Upper lobe of left lung (tissue), 6 donors: ENCODE data around the gene FSCB. TPM values are rescaled to one million over a fixed set of nuclear protein-coding genes. Genes with fewer than 3 reads are reported as not detected.

Experiments
- ATAC-seq, 2 donors: fragments of 200-7000 bp; cut with Tn5 transposase; one replicate each; pipeline ENCODE4 v1.9.1; 2022; ENCODE audit warnings: mild to moderate bottlenecking in 2 of 2, moderate library complexity in 2 of 2; ENCODE audit not compliant: low FRiP score in 2 of 2
- DNase-seq, 2 donors: peaks; one replicate each; pipeline ENCODE4 v3.0.0-alpha.2; 2019 to 2020
- H3K27ac ChIP-seq, 4 donors: fragments of 200-600 bp; sonication (generic); one replicate each; pipeline ENCODE4 v1.5.1; 2016 to 2019
- H3K27me3 ChIP-seq, 4 donors: fragments of 200-600 bp; sonication (generic); one replicate each; pipeline ENCODE4 v1.5.1; 2017 to 2019
- H3K36me3 ChIP-seq, 4 donors: fragments of 200-600 bp; sonication (generic); one replicate each; pipeline ENCODE4 v1.5.1; 2016 to 2019
- H3K4me1 ChIP-seq, 4 donors: fragments of 200-600 bp; sonication (generic); one replicate each; pipeline ENCODE4 v1.5.1; 2018 to 2019
- H3K4me3 ChIP-seq, 4 donors: fragments of 200-600 bp; sonication (generic); one replicate each; pipeline ENCODE4 v1.5.1; 2017 to 2019; ENCODE audit warnings: mild to moderate bottlenecking in 2 of 4, moderate library complexity in 1 of 4
- H3K9me3 ChIP-seq, 4 donors: fragments of 200-600 bp; sonication (generic); one replicate each; pipeline ENCODE4 v1.5.1; 2018 to 2019
- EP300 ChIP-seq, 4 donors: sonication (generic); formaldehyde crosslinking; IDR thresholded peaks; one replicate each; pipeline ENCODE4 v1.5.1; 2017; ENCODE audit warnings: antibody characterized with exemption in 4 of 4, control low read depth in 2 of 4
- POLR2A ChIP-seq, 4 donors: fragments of 450-650 bp; IDR thresholded peaks; one replicate each; pipeline ENCODE4 v1.5.1; 2016 to 2017; ENCODE audit warnings: antibody characterized with exemption in 4 of 4, mild to moderate bottlenecking in 2 of 4
- POLR2AphosphoS5 ChIP-seq, 2 donors: sonication (generic); formaldehyde crosslinking; IDR thresholded peaks; one replicate each; pipeline ENCODE4 v1.5.1; 2017; ENCODE audit warnings: antibody characterized with exemption in 2 of 2
- WGBS, 2 donors: methylation state at CpG; one replicate each; pipeline ENCODE4 v1.1.5; 2017 to 2018; 5-methylcytosine and 5-hydroxymethylcytosine counted together
- total RNA-seq, 6 donors: library from RNA; depleted of rRNA in 4 of 6; stranded (reverse); fragments of >200 nt in 4 of 6; gene quantifications; one replicate each; pipeline versions ENCODE4 v1.1.0 to v1.2.1, GENCODE V29; 2016 to 2021
- TF ChIP-seq, protein P1 (sequence below), 6 experiments: fragments of 450-650 bp in 4 of 6; fragments of 200-600 bp in 2 of 6; sonication (generic) in 2 of 6; IDR thresholded peaks; one replicate each; pipeline ENCODE4 v1.5.1; 2016 to 2019; ENCODE audit warnings: antibody characterized with exemption in 6 of 6
- donor health status: DM: no; HTN: no; CAD: no; lungs with moderate emphysema.
- donor health status: DM: no; HTN: yes; CAD: no; lungs with severe emphysema.

The FSCB gene, protein sequence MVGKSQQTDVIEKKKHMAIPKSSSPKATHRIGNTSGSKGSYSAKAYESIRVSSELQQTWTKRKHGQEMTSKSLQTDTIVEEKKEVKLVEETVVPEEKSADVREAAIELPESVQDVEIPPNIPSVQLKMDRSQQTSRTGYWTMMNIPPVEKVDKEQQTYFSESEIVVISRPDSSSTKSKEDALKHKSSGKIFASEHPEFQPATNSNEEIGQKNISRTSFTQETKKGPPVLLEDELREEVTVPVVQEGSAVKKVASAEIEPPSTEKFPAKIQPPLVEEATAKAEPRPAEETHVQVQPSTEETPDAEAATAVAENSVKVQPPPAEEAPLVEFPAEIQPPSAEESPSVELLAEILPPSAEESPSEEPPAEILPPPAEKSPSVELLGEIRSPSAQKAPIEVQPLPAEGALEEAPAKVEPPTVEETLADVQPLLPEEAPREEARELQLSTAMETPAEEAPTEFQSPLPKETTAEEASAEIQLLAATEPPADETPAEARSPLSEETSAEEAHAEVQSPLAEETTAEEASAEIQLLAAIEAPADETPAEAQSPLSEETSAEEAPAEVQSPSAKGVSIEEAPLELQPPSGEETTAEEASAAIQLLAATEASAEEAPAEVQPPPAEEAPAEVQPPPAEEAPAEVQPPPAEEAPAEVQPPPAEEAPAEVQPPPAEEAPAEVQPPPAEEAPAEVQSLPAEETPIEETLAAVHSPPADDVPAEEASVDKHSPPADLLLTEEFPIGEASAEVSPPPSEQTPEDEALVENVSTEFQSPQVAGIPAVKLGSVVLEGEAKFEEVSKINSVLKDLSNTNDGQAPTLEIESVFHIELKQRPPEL
- 1 to 10 TPM in 1 of 6 donors, under 1 TPM in 2, not detected in 3; 0.15 to 2.1 (median 0.29) TPM for total RNA-seq

DNA sequence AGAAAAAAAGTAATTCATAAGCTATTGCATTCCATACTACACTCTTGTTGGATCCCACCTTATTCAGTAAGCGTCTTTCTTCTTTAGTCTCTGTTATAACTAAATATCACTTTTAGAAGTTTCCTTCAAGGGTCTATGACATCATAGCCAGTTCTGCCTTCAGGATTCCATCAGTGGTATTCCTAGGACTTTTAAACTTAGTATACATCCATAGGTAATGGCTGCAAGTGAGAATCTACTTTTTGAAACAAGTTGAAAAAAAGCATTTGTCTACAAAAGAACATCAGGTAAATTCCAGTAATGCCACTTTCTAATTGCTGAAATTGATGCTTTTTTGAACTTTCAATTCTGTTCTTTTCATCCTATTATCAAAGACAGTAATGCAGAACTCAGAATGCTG, at the start of gene FSCB:
Gene FSCB (minus strand): TSS at position 101 of the 400 bp plus-strand sequence. CDS start 296 bp downstream, outside the sequence.
- DNase-seq (no peak), ATAC-seq (no peak)
- no peaks in the 10 kb centered on the region for H3K9me3 ChIP-seq
- TF ChIP-seq POLR2AphosphoS5 (IDR thresholded peaks at IDR 0.05), result no peak
- TF ChIP-seq POLR2A (IDR thresholded peaks at IDR 0.05), result no peak
- no peak for TF ChIP-seq EP300 (IDR thresholded peaks at IDR 0.05)
- TF ChIP-seq, protein P1, sequence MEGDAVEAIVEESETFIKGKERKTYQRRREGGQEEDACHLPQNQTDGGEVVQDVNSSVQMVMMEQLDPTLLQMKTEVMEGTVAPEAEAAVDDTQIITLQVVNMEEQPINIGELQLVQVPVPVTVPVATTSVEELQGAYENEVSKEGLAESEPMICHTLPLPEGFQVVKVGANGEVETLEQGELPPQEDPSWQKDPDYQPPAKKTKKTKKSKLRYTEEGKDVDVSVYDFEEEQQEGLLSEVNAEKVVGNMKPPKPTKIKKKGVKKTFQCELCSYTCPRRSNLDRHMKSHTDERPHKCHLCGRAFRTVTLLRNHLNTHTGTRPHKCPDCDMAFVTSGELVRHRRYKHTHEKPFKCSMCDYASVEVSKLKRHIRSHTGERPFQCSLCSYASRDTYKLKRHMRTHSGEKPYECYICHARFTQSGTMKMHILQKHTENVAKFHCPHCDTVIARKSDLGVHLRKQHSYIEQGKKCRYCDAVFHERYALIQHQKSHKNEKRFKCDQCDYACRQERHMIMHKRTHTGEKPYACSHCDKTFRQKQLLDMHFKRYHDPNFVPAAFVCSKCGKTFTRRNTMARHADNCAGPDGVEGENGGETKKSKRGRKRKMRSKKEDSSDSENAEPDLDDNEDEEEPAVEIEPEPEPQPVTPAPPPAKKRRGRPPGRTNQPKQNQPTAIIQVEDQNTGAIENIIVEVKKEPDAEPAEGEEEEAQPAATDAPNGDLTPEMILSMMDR (IDR thresholded peaks at IDR 0.05), result no peak
- H3K4me1 ChIP-seq, result no peaks in the 10 kb centered on the region
- no peak within 1 kb of the TSS for H3K27ac ChIP-seq
- WGBS, 2 donors, result 96 to 98% methylated on average over 1 of the region's 1 CpG
- no peak within 1 kb of the TSS for H3K4me3 ChIP-seq
- H3K27me3 ChIP-seq, result no peaks in the 10 kb centered on the region
- no peaks in the 10 kb centered on the region for H3K36me3 ChIP-seq

DNA sequence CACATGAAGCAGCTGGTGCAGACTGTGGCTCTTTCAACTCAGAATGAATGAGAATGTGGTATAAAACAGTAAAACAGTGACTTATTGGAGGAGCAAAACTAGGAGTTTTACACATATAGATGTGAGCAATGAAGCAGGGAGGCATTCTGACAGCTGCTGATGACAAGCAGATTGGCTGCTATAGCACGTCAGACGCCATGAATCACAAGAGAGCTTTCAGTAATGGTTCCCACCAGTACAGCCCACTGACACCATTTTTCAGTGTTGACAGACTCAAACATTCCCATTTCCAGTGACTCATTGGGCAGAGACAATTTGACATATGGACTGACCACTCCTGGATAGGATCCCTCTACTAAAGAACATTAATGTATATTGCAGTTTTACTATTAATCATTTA, 24.6 kb upstream of the FSCB start:
- Histone ChIP-seq H3K9me3 (no peaks in the 10 kb centered on the region), H3K4me1 (no peaks in the 10 kb centered on the region), H3K27ac (no peak overlapping the region), H3K27me3 (no peaks in the 10 kb centered on the region), H3K36me3 (no peaks in the 10 kb centered on the region), H3K4me3 (no peak overlapping the region)
- no peak for DNase-seq
- WGBS, 2 donors, result 92 to 93% methylated on average over 2 of the region's 2 CpGs
- no peak for ATAC-seq
- TF ChIP-seq POLR2AphosphoS5 (IDR thresholded peaks at IDR 0.05) (no peak), EP300 (IDR thresholded peaks at IDR 0.05) (no peak), POLR2A (IDR thresholded peaks at IDR 0.05) (no peak)
- TF ChIP-seq, protein P1 (IDR thresholded peaks at IDR 0.05), result no peak

DNA sequence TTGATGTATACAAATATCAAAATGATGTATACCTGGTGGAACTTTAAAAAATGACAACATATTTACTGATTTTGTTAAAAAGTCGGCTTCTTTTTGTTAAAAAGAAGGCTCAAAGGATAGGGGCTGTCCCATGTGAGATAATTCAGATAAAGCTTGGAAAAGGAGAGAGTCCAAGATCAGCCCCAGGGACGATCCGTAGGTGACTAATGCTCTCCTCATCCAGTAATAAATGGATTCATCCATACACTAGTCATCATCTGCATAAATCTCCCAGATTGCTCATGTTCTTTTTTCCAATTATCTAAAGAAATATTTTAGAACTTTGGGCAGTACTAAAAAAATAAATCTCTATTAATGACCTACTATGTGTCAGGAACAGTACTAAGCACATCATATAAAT, 23.4 kb upstream of the FSCB start:
- WGBS, 2 donors, result 86 to 87% methylated on average over 3 of the region's 3 CpGs
- no peak for ATAC-seq
- TF ChIP-seq EP300 (IDR thresholded peaks at IDR 0.05), result no peak
- Histone ChIP-seq H3K27me3 (no peaks in the 10 kb centered on the region), H3K27ac (no peak overlapping the region), H3K4me1 (no peaks in the 10 kb centered on the region), H3K36me3 (no peaks in the 10 kb centered on the region), H3K4me3 (no peak overlapping the region), H3K9me3 (no peaks in the 10 kb centered on the region)
- DNase-seq, result no peak

DNA sequence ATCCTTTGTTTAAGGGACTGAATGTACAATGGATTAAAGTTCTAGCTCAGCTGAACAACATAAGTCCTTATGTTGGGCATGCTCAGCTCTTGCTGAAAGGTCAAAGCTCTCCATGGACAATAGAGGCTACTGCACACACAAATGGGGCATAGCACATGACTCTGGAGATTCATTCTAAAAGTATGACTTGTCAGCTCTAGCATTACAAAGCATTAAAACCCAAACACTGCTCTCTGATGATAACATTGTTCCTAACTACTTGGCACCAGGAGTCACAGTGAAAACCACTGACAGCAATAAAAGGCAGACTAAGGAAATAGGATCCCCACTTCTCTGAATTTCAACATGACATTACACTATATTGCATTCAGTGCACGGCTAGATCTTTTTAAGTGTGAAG, 21.9 kb upstream of the FSCB start:
- DNase-seq, result no peak
- H3K4me3 ChIP-seq, result no peak overlapping the region
- no peak for TF ChIP-seq POLR2AphosphoS5 (IDR thresholded peaks at IDR 0.05)
- no peak for TF ChIP-seq POLR2A (IDR thresholded peaks at IDR 0.05)
- TF ChIP-seq, protein P1 (IDR thresholded peaks at IDR 0.05), result no peak
- no peak for TF ChIP-seq EP300 (IDR thresholded peaks at IDR 0.05)
- ATAC-seq, result no peak
- 43 to 44% methylated on average over 1 of the region's 1 CpG for WGBS, 2 donors
- H3K36me3 ChIP-seq, result no peaks in the 10 kb centered on the region
- no peaks in the 10 kb centered on the region for H3K4me1 ChIP-seq
- no peaks in the 10 kb centered on the region for H3K9me3 ChIP-seq
- H3K27me3 ChIP-seq, result no peaks in the 10 kb centered on the region
- H3K27ac ChIP-seq, result no peak overlapping the region

DNA sequence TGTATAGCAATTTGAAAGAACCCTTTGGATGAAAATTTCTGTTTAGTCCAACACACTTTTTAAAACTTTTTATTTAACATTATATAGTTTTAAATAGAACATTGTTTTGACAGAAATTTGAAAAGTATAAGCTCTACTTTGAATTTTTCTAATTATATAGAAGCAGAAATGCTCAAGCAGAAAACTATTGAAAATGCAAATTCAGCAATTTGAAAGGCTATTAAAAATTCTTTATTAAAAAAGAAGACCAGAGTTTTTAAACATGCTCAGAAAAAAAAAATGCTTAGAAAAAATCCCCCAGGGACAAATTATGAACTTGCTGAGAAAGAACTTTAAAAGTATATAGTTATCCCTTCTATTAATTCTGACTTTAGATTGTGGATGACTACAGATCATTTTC, 21.1 kb upstream of the FSCB start:
- TF ChIP-seq, protein P1 (IDR thresholded peaks at IDR 0.05), result no peak
- TF ChIP-seq POLR2A (IDR thresholded peaks at IDR 0.05) (no peak), POLR2AphosphoS5 (IDR thresholded peaks at IDR 0.05) (no peak), EP300 (IDR thresholded peaks at IDR 0.05) (no peak)
- no peaks in the 10 kb centered on the region for H3K9me3 ChIP-seq
- no peaks in the 10 kb centered on the region for H3K4me1 ChIP-seq
- no peaks in the 10 kb centered on the region for H3K36me3 ChIP-seq
- no peak for DNase-seq
- no peak overlapping the region for H3K4me3 ChIP-seq
- no peaks in the 10 kb centered on the region for H3K27me3 ChIP-seq
- no peak overlapping the region for H3K27ac ChIP-seq
- no peak for ATAC-seq
